Loucy (cell line): ENCODE data around the gene SERPINB6.

Source experiments
- H2AFZ ChIP-seq: fragments of 200-600 bp; sonication (generic); 2 replicates; pipeline ENCODE4 v1.6.0; 2016; ENCODE audit warnings: antibody characterized with exemption, mild to moderate bottlenecking, low read length, moderate library complexity
- H3F3A ChIP-seq: fragments of 200-600 bp; 2 replicates; pipeline ENCODE4 v1.6.0; 2016; ENCODE audit warnings: antibody characterized with exemption, low read depth, mild to moderate bottlenecking
- H3K27me3 ChIP-seq: fragments of 200-600 bp; sonication (generic); 2 replicates; pipeline ENCODE4 v1.6.1; 2014; ENCODE audit warnings: low read length, mild to moderate bottlenecking; ENCODE audit not compliant: insufficient read depth, poor library complexity, severe bottlenecking
- H3K36me3 ChIP-seq: fragments of 200-600 bp; sonication (generic); 2 replicates; pipeline ENCODE4 v1.6.1; 2016; ENCODE audit warnings: low read length; ENCODE audit not compliant: insufficient read depth
- H3K4me1 ChIP-seq: fragments of 200-600 bp; sonication (generic); 2 replicates; pipeline ENCODE4 v1.5.1; 2014; ENCODE audit warnings: low read length, mild to moderate bottlenecking; ENCODE audit not compliant: insufficient read depth, poor library complexity, severe bottlenecking
- H3K4me2 ChIP-seq: fragments of 200-600 bp; sonication (generic); 2 replicates; pipeline ENCODE4 v1.6.0; 2014; ENCODE audit warnings: antibody characterized with exemption, low read length, low read depth, mild to moderate bottlenecking; ENCODE audit not compliant: poor library complexity, severe bottlenecking
- H3K4me3 ChIP-seq: fragments of 200-600 bp; sonication (generic); 2 replicates; pipeline ENCODE4 v1.5.1; 2014; ENCODE audit warnings: low read length, mild to moderate bottlenecking, mixed read lengths; ENCODE audit not compliant: poor library complexity, severe bottlenecking
- H3K79me2 ChIP-seq: fragments of 200-600 bp; sonication (generic); 2 replicates; pipeline ENCODE4 v1.6.1; 2014; ENCODE audit warnings: low read length; ENCODE audit not compliant: insufficient read depth
- H3K9ac ChIP-seq: fragments of 200-600 bp; sonication (generic); 2 replicates; pipeline ENCODE4 v1.6.0; 2014; ENCODE audit warnings: mild to moderate bottlenecking, low read depth, low read length, moderate library complexity; ENCODE audit not compliant: poor library complexity, severe bottlenecking
- H3K9me2 ChIP-seq: fragments of 200-600 bp; sonication (generic); replicated peaks from 2 replicates; pipeline ENCODE4 v1.6.1; 2016; ENCODE audit warnings: low read depth, low read length, mixed read lengths
- H3K9me3 ChIP-seq: fragments of 200-600 bp; sonication (generic); 2 replicates; pipeline ENCODE4 v1.6.1; 2014; ENCODE audit warnings: mild to moderate bottlenecking, antibody characterized with exemption, low read length, low read depth; ENCODE audit not compliant: insufficient read depth
- H4K20me1 ChIP-seq: fragments of 200-600 bp; sonication (generic); 2 replicates; pipeline ENCODE4 v1.6.0; 2014; ENCODE audit warnings: antibody characterized with exemption, low read length, mild to moderate bottlenecking; ENCODE audit not compliant: insufficient read depth, poor library complexity, severe bottlenecking
- EZH2phosphoT487 ChIP-seq: fragments of 200-600 bp; IDR thresholded peaks from 2 replicates; pipeline ENCODE4 v1.6.1; 2018; ENCODE audit warnings: antibody characterized with exemption, mild to moderate bottlenecking, moderate library complexity, borderline replicate concordance
- TF ChIP-seq, protein P1 (sequence below): fragments of 200-600 bp; sonication (generic); conservative IDR thresholded peaks from 2 replicates; pipeline ENCODE4 v1.5.1; 2014; ENCODE audit warnings: mild to moderate bottlenecking, antibody characterized with exemption, low read length

SERPINB6 gene

DNA sequence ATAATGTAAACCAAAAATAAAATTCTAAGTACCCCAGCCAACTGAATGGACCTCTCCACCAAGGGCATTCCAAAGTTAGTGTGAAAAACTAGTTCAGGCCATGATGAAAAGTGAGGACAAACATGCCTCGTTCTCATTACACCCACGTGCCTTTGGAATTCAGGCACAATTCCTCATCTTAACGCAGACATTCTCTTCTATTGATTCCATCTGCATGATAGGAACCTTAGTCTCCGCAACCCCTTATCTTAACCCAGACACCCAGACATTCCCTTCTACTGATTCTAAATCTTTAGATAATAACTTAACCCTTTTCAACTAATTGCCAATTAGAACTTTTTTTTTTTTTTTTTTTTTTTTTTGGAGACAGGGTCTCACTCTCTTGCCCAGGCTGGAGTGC is 7.6 kb upstream of the SERPINB6 start:
- no peak overlapping the region for H3K4me2 ChIP-seq
- no peaks in the 10 kb centered on the region for H4K20me1 ChIP-seq
- no peak overlapping the region for H3K4me3 ChIP-seq
- no peaks in the 10 kb centered on the region for H3K9me2 ChIP-seq
- no peaks in the 10 kb centered on the region for H3K9me3 ChIP-seq
- no peaks in the 10 kb centered on the region for H3K79me2 ChIP-seq
- H3K4me1 ChIP-seq, result no peaks in the 10 kb centered on the region
- no peak overlapping the region for H2AFZ ChIP-seq
- 0 out of 2 replicates have a peak, but pooled peaks cover under 1% of the 10 kb centered on the region for H3F3A ChIP-seq
- no peak overlapping the region for H3K9ac ChIP-seq
- H3K36me3 ChIP-seq, result no peaks in the 10 kb centered on the region
- TF ChIP-seq, protein P1, sequence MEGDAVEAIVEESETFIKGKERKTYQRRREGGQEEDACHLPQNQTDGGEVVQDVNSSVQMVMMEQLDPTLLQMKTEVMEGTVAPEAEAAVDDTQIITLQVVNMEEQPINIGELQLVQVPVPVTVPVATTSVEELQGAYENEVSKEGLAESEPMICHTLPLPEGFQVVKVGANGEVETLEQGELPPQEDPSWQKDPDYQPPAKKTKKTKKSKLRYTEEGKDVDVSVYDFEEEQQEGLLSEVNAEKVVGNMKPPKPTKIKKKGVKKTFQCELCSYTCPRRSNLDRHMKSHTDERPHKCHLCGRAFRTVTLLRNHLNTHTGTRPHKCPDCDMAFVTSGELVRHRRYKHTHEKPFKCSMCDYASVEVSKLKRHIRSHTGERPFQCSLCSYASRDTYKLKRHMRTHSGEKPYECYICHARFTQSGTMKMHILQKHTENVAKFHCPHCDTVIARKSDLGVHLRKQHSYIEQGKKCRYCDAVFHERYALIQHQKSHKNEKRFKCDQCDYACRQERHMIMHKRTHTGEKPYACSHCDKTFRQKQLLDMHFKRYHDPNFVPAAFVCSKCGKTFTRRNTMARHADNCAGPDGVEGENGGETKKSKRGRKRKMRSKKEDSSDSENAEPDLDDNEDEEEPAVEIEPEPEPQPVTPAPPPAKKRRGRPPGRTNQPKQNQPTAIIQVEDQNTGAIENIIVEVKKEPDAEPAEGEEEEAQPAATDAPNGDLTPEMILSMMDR, result no peak
- TF ChIP-seq EZH2phosphoT487, result no peak
- no peaks in the 10 kb centered on the region for H3K27me3 ChIP-seq

DNA sequence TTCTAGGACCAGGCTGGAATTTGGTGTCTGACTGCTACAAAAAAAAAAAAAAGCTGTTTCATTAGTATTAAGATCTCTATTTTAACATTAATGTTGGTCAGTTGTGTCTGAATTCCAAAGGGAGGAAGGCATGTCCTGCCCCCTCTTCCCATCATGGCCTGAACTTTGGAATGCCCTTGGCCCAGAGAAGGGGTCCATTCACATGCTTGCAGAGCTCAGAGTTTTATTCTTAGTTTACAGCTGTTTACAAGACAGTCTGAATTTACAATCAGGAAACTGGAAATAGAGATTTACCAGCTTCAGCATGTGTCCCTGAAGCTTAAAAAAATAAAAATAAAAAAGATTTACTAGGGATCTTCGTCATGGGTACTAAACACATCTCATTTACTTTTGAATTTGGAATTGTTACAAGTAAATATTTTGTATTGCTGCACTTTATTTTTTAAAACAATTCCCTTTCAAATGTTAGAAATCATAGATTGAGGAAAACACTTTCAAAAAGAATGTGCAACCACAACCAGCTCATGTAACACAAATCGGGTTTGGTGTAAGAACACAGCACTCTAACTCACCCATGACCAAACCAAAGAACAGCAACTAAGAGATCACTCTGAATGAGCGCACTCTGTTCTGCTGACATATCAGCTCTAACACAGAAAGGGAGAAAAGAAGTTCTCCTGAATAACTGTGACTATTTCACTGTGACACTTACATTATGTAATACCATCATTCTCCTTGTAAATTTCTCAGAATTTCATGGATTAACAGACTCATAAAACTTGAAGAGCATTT is 6.6 kb upstream of the SERPINB6 start:
- Histone ChIP-seq H3K27me3 (no peaks in the 10 kb centered on the region), H2AFZ (no peak overlapping the region), H3K9me2 (no peaks in the 10 kb centered on the region), H3K36me3 (no peaks in the 10 kb centered on the region), H3K79me2 (no peaks in the 10 kb centered on the region), H3K4me1 (no peaks in the 10 kb centered on the region), H3F3A (0 out of 2 replicates have a peak, but pooled peaks cover 4% of the 10 kb centered on the region), H3K9me3 (no peaks in the 10 kb centered on the region), H3K9ac (no peak overlapping the region), H3K4me3 (no peak overlapping the region), H4K20me1 (no peaks in the 10 kb centered on the region), H3K4me2 (no peak overlapping the region)
- TF ChIP-seq EZH2phosphoT487, result no peak
- TF ChIP-seq, protein P1, result no peak

DNA sequence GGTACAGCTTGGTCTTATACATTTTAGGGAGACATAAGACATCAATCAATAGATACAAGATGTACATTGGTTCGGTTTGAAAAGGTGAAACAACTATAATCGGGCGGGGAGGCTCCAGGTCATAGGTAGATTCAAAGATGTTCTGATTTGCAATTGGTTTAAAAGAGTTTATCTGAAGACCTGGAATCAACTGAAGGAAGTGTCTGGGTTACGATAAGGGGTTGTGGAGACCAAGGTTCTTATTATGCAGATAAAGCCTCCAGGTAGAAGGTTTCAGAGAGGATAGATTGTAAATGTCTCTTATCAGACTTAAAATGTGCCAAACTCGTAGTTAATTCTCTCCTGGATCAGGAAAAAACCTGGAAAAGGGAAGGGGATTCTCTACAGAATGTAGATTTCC is 5.9 kb upstream of the SERPINB6 start:
- TF ChIP-seq, protein P1, result no peak
- TF ChIP-seq EZH2phosphoT487, result no peak
- Histone ChIP-seq H3K9ac (no peak overlapping the region), H3K27me3 (no peaks in the 10 kb centered on the region), H3K36me3 (no peaks in the 10 kb centered on the region), H4K20me1 (no peaks in the 10 kb centered on the region), H3K4me3 (no peak overlapping the region), H3K9me3 (no peaks in the 10 kb centered on the region; the same call in 1 of the 2 replicates), H2AFZ (no peak overlapping the region), H3F3A (0 out of 2 replicates have a peak, but pooled peaks cover 4% of the 10 kb centered on the region), H3K4me1 (no peaks in the 10 kb centered on the region), H3K79me2 (no peaks in the 10 kb centered on the region), H3K4me2 (no peak overlapping the region), H3K9me2 (no peaks in the 10 kb centered on the region)
